ENCODE measurements around the gene TFPI.

DNA sequence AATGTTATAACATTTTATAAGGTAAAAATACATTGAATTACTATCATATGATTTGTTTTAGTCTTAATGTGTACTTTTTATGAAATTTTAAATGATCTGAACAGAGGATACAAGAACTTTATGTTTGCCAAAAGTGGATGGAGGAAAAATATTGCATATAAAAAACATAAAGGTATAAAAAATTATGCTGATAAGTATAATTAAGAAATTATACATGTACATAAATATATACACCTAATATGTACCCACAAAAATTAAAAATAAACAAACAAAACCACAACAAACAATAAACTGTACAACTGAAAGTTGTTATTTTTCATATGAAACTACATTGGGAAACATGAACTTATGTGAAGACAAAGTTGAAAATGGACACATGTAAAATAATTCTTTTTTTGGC is 68.0 kb downstream of the TFPI start:
- TF ChIP-seq, protein P1, sequence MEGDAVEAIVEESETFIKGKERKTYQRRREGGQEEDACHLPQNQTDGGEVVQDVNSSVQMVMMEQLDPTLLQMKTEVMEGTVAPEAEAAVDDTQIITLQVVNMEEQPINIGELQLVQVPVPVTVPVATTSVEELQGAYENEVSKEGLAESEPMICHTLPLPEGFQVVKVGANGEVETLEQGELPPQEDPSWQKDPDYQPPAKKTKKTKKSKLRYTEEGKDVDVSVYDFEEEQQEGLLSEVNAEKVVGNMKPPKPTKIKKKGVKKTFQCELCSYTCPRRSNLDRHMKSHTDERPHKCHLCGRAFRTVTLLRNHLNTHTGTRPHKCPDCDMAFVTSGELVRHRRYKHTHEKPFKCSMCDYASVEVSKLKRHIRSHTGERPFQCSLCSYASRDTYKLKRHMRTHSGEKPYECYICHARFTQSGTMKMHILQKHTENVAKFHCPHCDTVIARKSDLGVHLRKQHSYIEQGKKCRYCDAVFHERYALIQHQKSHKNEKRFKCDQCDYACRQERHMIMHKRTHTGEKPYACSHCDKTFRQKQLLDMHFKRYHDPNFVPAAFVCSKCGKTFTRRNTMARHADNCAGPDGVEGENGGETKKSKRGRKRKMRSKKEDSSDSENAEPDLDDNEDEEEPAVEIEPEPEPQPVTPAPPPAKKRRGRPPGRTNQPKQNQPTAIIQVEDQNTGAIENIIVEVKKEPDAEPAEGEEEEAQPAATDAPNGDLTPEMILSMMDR (IDR thresholded peaks at IDR 0.05): no peak
- TF ChIP-seq POLR2A (IDR thresholded peaks at IDR 0.05) (no peak), POLR2AphosphoS5 (IDR thresholded peaks at IDR 0.05) (no peak), EP300 (IDR thresholded peaks at IDR 0.05) (no peak)
